K562 (cell line): Measurements from ENCODE around the gene POLR2A. TPM values are rescaled to one million over a fixed set of nuclear protein-coding genes. Genes with fewer than 3 reads are reported as not detected.

ENCODE experiments used
- ATAC-seq: fragments of 200-7000 bp; cut with Tn5 transposase; 3 replicates; pipeline ENCODE4 v1.9.1; 2020; ENCODE audit warnings: moderate library complexity
- BruUV-seq: library from RNA; stranded (reverse); fragments of 400-500 nt; replicated peaks from 2 replicates; lab custom pipeline; 2021; lab: Mats Ljungman, UMichigan
- CTCF ChIA-PET: fragments of 300-600 bp; formaldehyde crosslinking; extraction: SDS; loops from one replicate; lab custom pipeline; 2021; ENCODE audit warnings: low intra/inter-chr PET ratio; lab: Yijun Ruan, JAX
- POLR2A ChIA-PET: fragments of 300-600, 350-650 bp; sonication (Branson Sonifier 250); formaldehyde crosslinking; extraction: SDS; loops from one replicate; lab custom pipeline; 2021; ENCODE audit warnings: antibody characterized with exemption, inconsistent platforms; lab: Yijun Ruan, JAX
- DNase-seq, 4 experiments: peaks; one replicate each; pipeline versions ENCODE4 v3.0.0 to v3.0.0-alpha.2; 2011 to 2018; ENCODE audit warnings: low spot score in 3 of 4, mixed read lengths in 3 of 4; ENCODE audit errors: extremely low read depth in 1 of 4
- FAIRE-seq: peaks from 2 replicates; lab custom pipeline; 2011; peaks lifted over from hg19 to GRCh38; lab: Jason Lieb, UNC
- H2AFZ ChIP-seq: 2 replicates; pipeline ENCODE4 v1.6.0; 2011; ENCODE audit warnings: low read depth, low read length, control low read depth, inconsistent platforms
- H3K27ac ChIP-seq: fragments of 200-600 bp; 3 replicates; pipeline ENCODE4 v1.8.0; 2011; ENCODE audit warnings: low read depth, mild to moderate bottlenecking, control low read depth, inconsistent platforms, low read length, moderate library complexity, mixed read lengths; ENCODE audit errors: extremely low read depth
- H3K27me3 ChIP-seq, 2 experiments: fragments of 300-600 bp in 1 of 2; 2 replicates in 1 of 2; 3 replicates in 1 of 2; pipeline versions ENCODE4 v1.6.0 to v1.8.0; 2011; ENCODE audit warnings: inconsistent platforms in 2 of 2, low read length in 2 of 2, mild to moderate bottlenecking in 1 of 2, mixed read lengths in 1 of 2, moderate library complexity in 1 of 2; ENCODE audit not compliant: control insufficient read depth in 2 of 2, insufficient read depth in 2 of 2
- H3K36me3 ChIP-seq: fragments of 300-600 bp; 3 replicates; pipeline ENCODE4 v1.8.0; 2011; ENCODE audit warnings: mild to moderate bottlenecking, low read length, inconsistent platforms; ENCODE audit not compliant: control insufficient read depth, insufficient read depth
- H3K4me1 ChIP-seq, 2 experiments: fragments of 200-600 bp in 1 of 2; replicated peaks in 1 of 2; 2 replicates in 1 of 2; 3 replicates in 1 of 2; pipeline versions ENCODE4 v1.5.1 to v1.8.0; 2011; ENCODE audit warnings: inconsistent platforms in 2 of 2, low read length in 2 of 2, mild to moderate bottlenecking in 1 of 2, mixed read lengths in 1 of 2, moderate library complexity in 1 of 2; ENCODE audit not compliant: control insufficient read depth in 2 of 2, insufficient read depth in 2 of 2
- H3K4me2 ChIP-seq: 2 replicates; pipeline ENCODE4 v1.6.1; 2011; ENCODE audit warnings: low read length, control low read depth, inconsistent platforms, mixed read lengths; ENCODE audit not compliant: insufficient read depth
- H3K4me3 ChIP-seq: fragments of 200-600 bp; sonication (generic), shearing (Covaris generic); 2 replicates; pipeline ENCODE4 v1.5.1; 2016; ENCODE audit warnings: control low read depth, inconsistent platforms
- H3K79me2 ChIP-seq: fragments of 200-600 bp; 3 replicates; pipeline ENCODE4 v1.8.0; 2011; ENCODE audit warnings: low read length, inconsistent platforms; ENCODE audit not compliant: control insufficient read depth, insufficient read depth
- H3K9ac ChIP-seq, 2 experiments: 2 replicates each; pipeline versions ENCODE4 v1.6.0 to v1.6.1; 2011; ENCODE audit warnings: low read depth in 2 of 2, low read length in 2 of 2, control low read depth in 1 of 2, inconsistent platforms in 1 of 2, mild to moderate bottlenecking in 1 of 2, mixed read lengths in 1 of 2; ENCODE audit not compliant: insufficient read depth in 1 of 2
- H3K9me1 ChIP-seq: one replicate; pipeline ENCODE4 v1.6.0; 2011; ENCODE audit warnings: inconsistent platforms, mild to moderate bottlenecking, low read length, moderate library complexity; ENCODE audit not compliant: control insufficient read depth, insufficient read depth
- H3K9me3 ChIP-seq: replicated peaks from 2 replicates; pipeline ENCODE4 v1.5.1; 2011; ENCODE audit warnings: low read depth, low read length, inconsistent platforms; ENCODE audit not compliant: control insufficient read depth, insufficient read depth
- H4K20me1 ChIP-seq: replicated peaks from 2 replicates; pipeline ENCODE4 v1.6.1; 2011; ENCODE audit warnings: low read length, inconsistent platforms, mixed read lengths; ENCODE audit not compliant: control insufficient read depth, insufficient read depth
- BRF1 ChIP-seq: IDR thresholded peaks from 3 replicates; pipeline ENCODE4 v1.6.1; 2011; ENCODE audit warnings: borderline replicate concordance, mild to moderate bottlenecking; ENCODE audit not compliant: insufficient read length; ENCODE audit errors: extremely low read depth
- CREB3L1 ChIP-seq: fragments of 450-650 bp; IDR thresholded peaks from 2 replicates; pipeline ENCODE4 v1.6.1; 2014; ENCODE audit warnings: low read depth, mild to moderate bottlenecking, moderate library complexity, borderline replicate concordance
- E2F3 ChIP-seq: fragments of 250-450 bp; sonication (Bioruptor Pico); IDR thresholded peaks from 2 replicates; pipeline ENCODE4 v1.4.0; 2020; ENCODE audit warnings: mild to moderate bottlenecking
- FOSL1 ChIP-seq: fragments of 200-800 bp; sonication (Bioruptor generic); conservative IDR thresholded peaks from 2 replicates; pipeline ENCODE4 v1.6.1; 2016; ENCODE audit warnings: missing genetic modification characterization, missing compliant biosample characterization
- FOXJ3 ChIP-seq: sonication (generic); formaldehyde crosslinking; IDR thresholded peaks from 2 replicates; pipeline ENCODE4 v1.4.0; 2020; ENCODE audit warnings: mild to moderate bottlenecking, missing genetic modification reagents
- HMGN3 ChIP-seq: IDR thresholded peaks from 2 replicates; pipeline ENCODE4 v1.6.1; 2011; ENCODE audit warnings: borderline replicate concordance, low read depth, mild to moderate bottlenecking, mixed read lengths, low read length; ENCODE audit not compliant: insufficient read length; ENCODE audit errors: extremely low read depth
- HNRNPUL1 ChIP-seq: fragments of 200-400 bp; formaldehyde crosslinking; IDR thresholded peaks from 2 replicates; pipeline ENCODE4 v1.6.1; 2017; ENCODE audit warnings: low read length
- KLF1 ChIP-seq: fragments of 450-650 bp; IDR thresholded peaks from 2 replicates; pipeline ENCODE4 v1.6.1; 2016; ENCODE audit warnings: missing genetic modification characterization, missing compliant biosample characterization
- MAFF ChIP-seq: IDR thresholded peaks from 2 replicates; pipeline ENCODE4 v1.6.1; 2012; ENCODE audit warnings: low read length, improper control_type of control experiment
- MAFG ChIP-seq: fragments of 450-650 bp; conservative IDR thresholded peaks from 2 replicates; pipeline ENCODE4 v1.6.1; 2016; ENCODE audit warnings: missing genetic modification characterization, missing compliant biosample characterization
- SAFB ChIP-seq: fragments of 200-400 bp; formaldehyde crosslinking; IDR thresholded peaks from 2 replicates; pipeline ENCODE4 v1.6.1; 2017; ENCODE audit warnings: low read depth, low read length, borderline replicate concordance
- STAT6 ChIP-seq: sonication (generic); formaldehyde crosslinking; IDR thresholded peaks from 2 replicates; pipeline ENCODE4 v1.8.1; 2023; ENCODE audit warnings: mild to moderate bottlenecking, missing genetic modification reagents
- U2AF1 ChIP-seq: fragments of 200-400 bp; formaldehyde crosslinking; optimal IDR thresholded peaks from 2 replicates; pipeline ENCODE3; 2017; ENCODE audit warnings: mild to moderate bottlenecking, low read depth, low read length, moderate library complexity
- ZBTB8A ChIP-seq: fragments of 450-650 bp; IDR thresholded peaks from 2 replicates; pipeline ENCODE4 v1.6.1; 2018; ENCODE audit warnings: mild to moderate bottlenecking, moderate library complexity; ENCODE audit not compliant: partially characterized antibody
- ZNF253 ChIP-seq: fragments of 250-450 bp; sonication (Bioruptor Pico); conservative IDR thresholded peaks from 2 replicates; pipeline ENCODE4 v1.6.1; 2021; ENCODE audit warnings: mild to moderate bottlenecking
- ZNF316 ChIP-seq: fragments of 450-650 bp; IDR thresholded peaks from 2 replicates; pipeline ENCODE4 v1.6.1; 2016
- ZNF436 ChIP-seq: fragments of 250-450, 450-650 bp; sonication (Bioruptor Pico); formaldehyde crosslinking; IDR thresholded peaks from 2 replicates; pipeline ENCODE4 v1.7.0; 2020; ENCODE audit warnings: mild to moderate bottlenecking
- ZNF511 ChIP-seq: sonication (generic); formaldehyde crosslinking; IDR thresholded peaks from 2 replicates; pipeline ENCODE4 v1.8.0; 2022; ENCODE audit warnings: mild to moderate bottlenecking, missing genetic modification reagents
- ZNF551 ChIP-seq: fragments of 250-450 bp; sonication (Bioruptor Pico); IDR thresholded peaks from 2 replicates; pipeline ENCODE4 v1.5.0; 2021; ENCODE audit warnings: mild to moderate bottlenecking, moderate library complexity
- ZNF696 ChIP-seq: fragments of 250-450 bp; sonication (Bioruptor Pico); conservative IDR thresholded peaks from 2 replicates; pipeline ENCODE4 v1.4.0; 2020; ENCODE audit warnings: mild to moderate bottlenecking, moderate library complexity
- WGBS: fragments of 100-300 bp; shearing (Covaris generic); methylation state at CpG from one replicate; pipeline ENCODE4 v1.1.6; 2016; ENCODE audit warnings: low coverage, mixed read lengths; ENCODE audit not compliant: insufficient coverage; ENCODE audit errors: missing lambda C conversion rate; 5-methylcytosine and 5-hydroxymethylcytosine counted together
- in situ Hi-C: fragments of 300-500 bp; cut with MboI; formaldehyde crosslinking; loops from 4 replicates; pipeline ENCODE4 v1.15.0; 2018; ENCODE audit warnings: inconsistent platforms, mixed read lengths
- intact Hi-C: fragments of 100-400 bp; cut with micrococcal nuclease; formaldehyde crosslinking; loops from 2 replicates; pipeline ENCODE4 v1.14.2; 2022
- polyA plus RNA-seq, 8 experiments: library from polyadenylated mRNA; depleted of rRNA in 4 of 8; stranded (reverse) in 5 of 8; unstranded in 3 of 8; fragments of >200 nt; fragmentation: Nextera tagmentation in 2 of 8; fragmentation: Illumina TruSeq in 1 of 8; extraction: Ambion mirVana in 2 of 8; extraction: Trizol in 1 of 8; gene quantifications; 2 replicates each; pipeline versions ENCODE4 v1.2.1 to v1.2.3, GENCODE V29; 2011 to 2014; ENCODE audit warnings: inconsistent platforms in 1 of 8, missing spikeins in 1 of 8
- total RNA-seq, 7 experiments: library from RNA; depleted of rRNA in 6 of 7; stranded (reverse); fragments of >200 nt in 6 of 7; fragmentation: Illumina TruSeq in 2 of 7; extraction: Trizol in 2 of 7; gene quantifications; 2 replicates each; pipeline versions ENCODE4 v1.2.1 to v1.2.3, GENCODE V29; 2011 to 2021; ENCODE audit warnings: low replicate concordance in 1 of 7

POLR2A gene
- total and polyA plus RNA-seq, 9 of the 15 experiments (the other 6 are each of a cell fraction or from before 2014, with no cell fraction given): 1.3 to 109 (median 12.4) TPM

- ChIA-PET CTCF (no interaction called here), POLR2A (interaction anchor here (0.6 to 2.0 kb wide), 5 partner anchors 36 to 68 kb away, joined by 3 to 8 read pairs (median 6); partner anchors contain the start of genes POLR2A and ZBTB4)
- ATAC-seq: peak; percentile 50
- Histone ChIP-seq H3K79me2 (peaks cover 7% of the 10 kb centered on the region; the same call in 2 of the 3 replicates), H3K4me3 (no peak overlapping the region), H4K20me1 (no peaks in the 10 kb centered on the region), H3K9ac (peak overlapping the region in 1 of 2 experiments; percentile 84; a peak in 3 of 4 replicates), H3K4me1 (peaks cover 20 to 74% of the 10 kb centered on the region in 2 experiments; a peak in 4 of 5 replicates), H2AFZ (0 out of 2 replicates have a peak overlapping the region, but pooled peaks have one; percentile 47), H3K36me3 (no peaks in the 10 kb centered on the region), H3K9me3 (no peaks in the 10 kb centered on the region), H3K4me2 (peak overlapping the region; percentile 54; the same call in 1 of the 2 replicates), H3K9me1 (peaks cover 3% of the 10 kb centered on the region), H3K27ac (no peak overlapping the region; the same call in 2 of the 3 replicates), H3K27me3 (no peaks in the 10 kb centered on the region)
- in situ Hi-C loops (no loop called here), intact Hi-C loops (no loop called here)
- BruUV-seq: no TSS peak
- peak; percentile 52 to 67 (median 52) for DNase-seq
- WGBS: 3% methylated on average over 10 of the region's 12 CpGs
- peak; percentile 74 for FAIRE-seq
- TF ChIP-seq BRF1 (no peak), ZBTB8A (no peak), ZNF253 (CRISPR knock-in tag) (no peak), HNRNPUL1 (no peak), MAFG (tag) (peak; percentile 87), SAFB (no peak), ZNF696 (CRISPR knock-in tag) (no peak), FOXJ3 (no peak), ZNF511 (CRISPR knock-in tag) (0 out of 2 replicates have a peak, but pooled peaks have one; percentile 41), CREB3L1 (peak; percentile 68; the same call in 1 of the 2 replicates), U2AF1 (no peak), ZNF436 (CRISPR knock-in tag) (no peak), STAT6 (CRISPR knock-in tag) (no peak), E2F3 (no peak), FOSL1 (tag) (0 out of 2 replicates have a peak, but pooled peaks have one; percentile 24), ZNF551 (CRISPR knock-in tag) (no peak), MAFF (peak; percentile 53; the same call in 1 of the 2 replicates), HMGN3 (no peak), ZNF316 (peak; percentile 97), KLF1 (tag) (no peak)
These were observed 43.4 kb upstream of the POLR2A start for GRCh38 chr17:7440834-7441195.
